Embryonic facial prominence (tissue), 1 donor: ENCODE results near the gene TCN1.
"Not testable (repeated sequence)": the region's sequence is repeated elsewhere in the genome, so short reads cannot be mapped to it uniquely, and the experiment has no call there.

Source experiments
- DNase-seq: peaks from one replicate; pipeline ENCODE4 v3.0.0-alpha.2; 2016; ENCODE audit errors: extremely low spot score

TCN1 gene

GRCh38 chr11:59857439-59858434, 8.6 kb downstream of the TCN1 start:
- DNase-seq: no peak

- DNase-seq: no peak
Observed at GRCh38 chr11:59854871-59855270, 11.4 kb downstream of the TCN1 start.

- DNase-seq: not testable (repeated sequence)
Observed at GRCh38 chr11:59851416-59851815, 14.9 kb downstream of the TCN1 start.

GRCh38 chr11:59849551-59849950, 16.7 kb downstream of the TCN1 start:
- not testable (repeated sequence) for DNase-seq

GRCh38 chr11:59849129-59849528, 17.2 kb downstream of the TCN1 start:
- no peak for DNase-seq

GRCh38 chr11:59848439-59848838, 17.8 kb downstream of the TCN1 start:
- not testable (repeated sequence) for DNase-seq

GRCh38 chr11:59847626-59848025, 18.7 kb downstream of the TCN1 start:
- DNase-seq: no peak

GRCh38 chr11:59846556-59846955, 19.7 kb downstream of the TCN1 start:
- no peak for DNase-seq

- DNase-seq: no peak
Observed at GRCh38 chr11:59845399-59845798, 20.9 kb downstream of the TCN1 start, which contains the start of gene CBLIF. Gene CBLIF, minus strand, starts transcription at chr11:59845499. Its CDS starts 46 bp downstream, at chr11:59845453.

GRCh38 chr11:59842316-59842715, 24.0 kb downstream of the TCN1 start:
- no peak for DNase-seq

- no peak for DNase-seq
Observed at GRCh38 chr11:59841514-59841913, 24.8 kb downstream of the TCN1 start.

GRCh38 chr11:59839615-59840014, 26.7 kb downstream of the TCN1 start:
- no peak for DNase-seq

GRCh38 chr11:59833602-59834001, 32.7 kb downstream of the TCN1 start:
- DNase-seq: no peak

- DNase-seq: no peak
Observed at GRCh38 chr11:59829358-59829757, 36.9 kb downstream of the TCN1 start.

- DNase-seq: no peak
Observed at GRCh38 chr11:59822989-59823566, 43.2 kb downstream of the TCN1 start.

- DNase-seq: no peak
Observed at GRCh38 chr11:59818572-59818971, 47.7 kb downstream of the TCN1 start.

GRCh38 chr11:59816434-59816833, 49.9 kb downstream of the TCN1 start:
- not testable (repeated sequence) for DNase-seq

GRCh38 chr11:59815754-59816153, 50.5 kb downstream of the TCN1 start:
- no peak for DNase-seq

- DNase-seq: no peak
Observed at GRCh38 chr11:59814021-59814420, 52.3 kb downstream of the TCN1 start.

- no peak for DNase-seq
Observed at GRCh38 chr11:59813364-59813763, 52.9 kb downstream of the TCN1 start.

GRCh38 chr11:59812220-59812619, 54.1 kb downstream of the TCN1 start:
- DNase-seq: no peak

GRCh38 chr11:59810911-59811259, 55.4 kb downstream of the TCN1 start:
- no peak for DNase-seq
